Measurements from ENCODE around the gene ZKSCAN1.

GRCh38 chr7:100065452-100066186 is 50.2 kb downstream of the ZKSCAN1 start:
- TF ChIP-seq CTCF (conservative IDR thresholded peaks at IDR 0.05; ENCODE audit: low read depth, low read length) (no peak), EZH2 (IDR thresholded peaks at IDR 0.05; ENCODE audit: borderline replicate concordance, low read depth, low read length, poor library complexity, severe bottlenecking) (no peak)

Data from A673 (cell line).